Common myeloid progenitor, CD34-positive (primary cell): Measurements from ENCODE around the gene GNLY.

ENCODE experiments used
- CTCF ChIA-PET: fragments of 350-600 bp; sonication (Branson Sonifier 250); formaldehyde crosslinking; loops from one replicate; lab custom pipeline; 2021; ENCODE audit warnings: antibody characterized with exemption; lab: Charles Lee
- POLR2A ChIA-PET: fragments of 350-600 bp; sonication (Branson Sonifier 250); formaldehyde crosslinking; loops from one replicate; lab custom pipeline; 2021; ENCODE audit warnings: antibody characterized with exemption; lab: Charles Lee
- DNase-seq, 3 donors: peaks; one replicate each; pipeline versions ENCODE4 v3.0.0 to v3.0.0-alpha.2; 2013
- H3K27ac ChIP-seq, 2 experiments: 1 replicate in 1 of 2; 2 replicates in 1 of 2; pipeline ENCODE4 v1.7.0; 2013; ENCODE audit warnings: inconsistent platforms in 2 of 2, low read length in 2 of 2, mild to moderate bottlenecking in 2 of 2, low read depth in 1 of 2, moderate library complexity in 1 of 2; ENCODE audit not compliant: severe bottlenecking in 2 of 2, insufficient read depth in 1 of 2, poor library complexity in 1 of 2
- H3K27me3 ChIP-seq, 5 experiments: replicated peaks in 2 of 5; 1 replicate in 3 of 5; 2 replicates in 2 of 5; pipeline versions ENCODE4 v1.6.1 to v1.7.0; 2013; ENCODE audit warnings: low read length in 4 of 5, mild to moderate bottlenecking in 2 of 5, moderate library complexity in 2 of 5, inconsistent platforms in 1 of 5; ENCODE audit not compliant: insufficient read depth in 5 of 5, control insufficient read depth in 4 of 5
- H3K36me3 ChIP-seq, 4 experiments: 1 replicate in 2 of 4; 2 replicates in 2 of 4; pipeline versions ENCODE4 v1.6.1 to v1.7.0; 2013; ENCODE audit warnings: low read length in 3 of 4, control low read depth in 1 of 4, mild to moderate bottlenecking in 1 of 4; ENCODE audit not compliant: control insufficient read depth in 4 of 4, insufficient read depth in 4 of 4
- H3K4me1 ChIP-seq, 4 experiments: 1 replicate in 3 of 4; 2 replicates in 1 of 4; pipeline versions ENCODE4 v1.6.1 to v1.7.1; 2013; ENCODE audit warnings: low read length in 3 of 4, mild to moderate bottlenecking in 3 of 4, control low read depth in 1 of 4, inconsistent platforms in 1 of 4, moderate library complexity in 1 of 4; ENCODE audit not compliant: control insufficient read depth in 4 of 4, insufficient read depth in 4 of 4; ENCODE audit errors: control extremely low read depth in 1 of 4
- H3K4me3 ChIP-seq, 7 experiments: 1 replicate in 4 of 7; 2 replicates in 3 of 7; pipeline versions ENCODE4 v1.5.1 to v1.7.0; 2013; ENCODE audit warnings: mild to moderate bottlenecking in 7 of 7, low read length in 6 of 7, moderate library complexity in 6 of 7, inconsistent platforms in 2 of 7, low read depth in 2 of 7, control low read depth in 1 of 7; ENCODE audit not compliant: insufficient read depth in 4 of 7, control insufficient read depth in 1 of 7; ENCODE audit errors: extremely low read depth in 1 of 7
- H3K9me3 ChIP-seq, 5 experiments: 1 replicate in 4 of 5; 2 replicates in 1 of 5; pipeline versions ENCODE4 v1.6.1 to v1.7.1; 2013; ENCODE audit warnings: low read length in 4 of 5, mild to moderate bottlenecking in 2 of 5, inconsistent platforms in 1 of 5, low read depth in 1 of 5, moderate library complexity in 1 of 5; ENCODE audit not compliant: control insufficient read depth in 4 of 5, insufficient read depth in 2 of 5; ENCODE audit errors: control extremely low read depth in 1 of 5
- WGBS: methylation state at CpG from one replicate; pipeline ENCODE4 v1.1.5; 2013; ENCODE audit not compliant: insufficient coverage; 5-methylcytosine and 5-hydroxymethylcytosine counted together

Gene GNLY

GRCh38 chr2:85665264-85665937, 28.8 kb upstream of the GNLY start:
- WGBS: 94% methylated on average over 6 of the region's 11 CpGs
- POLR2A ChIA-PET: no interaction called here

GRCh38 chr2:85666016-85666415, 28.1 kb upstream of the GNLY start:
- no peaks in the 10 kb centered on the region for H3K27me3 ChIP-seq
- POLR2A ChIA-PET: no interaction called here
- 60% methylated on average over 1 of the region's 6 CpGs for WGBS
- DNase-seq: no peak
- H3K4me3 ChIP-seq: no peak overlapping the region
- H3K9me3 ChIP-seq: no peaks in the 10 kb centered on the region
- CTCF ChIA-PET: interaction anchor here (0.7 to 1.5 kb wide), 2 partner anchors 17 to 33 kb away, joined by 3 to 4 read pairs; no protein-coding TSS in a partner anchor
- H3K27ac ChIP-seq: no peak overlapping the region
- no peaks in the 10 kb centered on the region for H3K36me3 ChIP-seq
- H3K4me1 ChIP-seq: peaks cover 0 to 8% (median 0%) of the 10 kb centered on the region in 4 experiments

More at GRCh38 chr2:85665264-85665937, 28.8 kb upstream of the GNLY start:
- H3K36me3 ChIP-seq: no peaks in the 10 kb centered on the region
- CTCF ChIA-PET: interaction anchor here (1.5 to 2.1 kb wide), 3 partner anchors 13 to 42 kb away, joined by 4 to 6 read pairs (median 5); no protein-coding TSS in a partner anchor
- H3K27me3 ChIP-seq: no peaks in the 10 kb centered on the region
- H3K9me3 ChIP-seq: no peaks in the 10 kb centered on the region
- no peak for DNase-seq
- H3K4me3 ChIP-seq: no peak overlapping the region
- H3K27ac ChIP-seq: no peak overlapping the region
- H3K4me1 ChIP-seq: peaks cover 0 to 13% (median 2%) of the 10 kb centered on the region in 4 experiments

GRCh38 chr2:85666435-85667316, 27.5 kb upstream of the GNLY start:
- WGBS: 66% methylated on average over 9 of the region's 11 CpGs
- POLR2A ChIA-PET: no interaction called here
- no peak overlapping the region for H3K4me3 ChIP-seq
- no peak overlapping the region for H3K27ac ChIP-seq
- no peak for DNase-seq
- no peaks in the 10 kb centered on the region for H3K27me3 ChIP-seq
- H3K4me1 ChIP-seq: peaks cover 0 to 1% (median 0%) of the 10 kb centered on the region in 4 experiments
- CTCF ChIA-PET: interaction anchor here (0.7 to 1.5 kb wide), 6 partner anchors 8 to 52 kb away, joined by 3 to 4 read pairs (median 3); no protein-coding TSS in a partner anchor
- H3K36me3 ChIP-seq: no peaks in the 10 kb centered on the region
- no peaks in the 10 kb centered on the region for H3K9me3 ChIP-seq

GRCh38 chr2:85667561-85668008, 26.6 kb upstream of the GNLY start:
- 98% methylated on average over 3 of the region's 3 CpGs for WGBS
- no peak for DNase-seq
- ChIA-PET CTCF (interaction anchor here (0.9 to 1.3 kb wide), 3 partner anchors 9 to 51 kb away, joined by 3 to 4 read pairs (median 3); no protein-coding TSS in a partner anchor), POLR2A (no interaction called here)
- Histone ChIP-seq H3K4me3 (no peak overlapping the region), H3K36me3 (no peaks in the 10 kb centered on the region), H3K4me1 (no peaks in the 10 kb centered on the region), H3K27me3 (no peaks in the 10 kb centered on the region), H3K9me3 (no peaks in the 10 kb centered on the region), H3K27ac (no peak overlapping the region)

- WGBS: 97% methylated on average over 4 of the region's 5 CpGs
- no peaks in the 10 kb centered on the region for H3K4me1 ChIP-seq
- no peaks in the 10 kb centered on the region for H3K9me3 ChIP-seq
- DNase-seq: no peak
- POLR2A ChIA-PET: no interaction called here
- H3K27ac ChIP-seq: no peak within 1 kb of the TSS
- no peaks in the 10 kb centered on the region for H3K27me3 ChIP-seq
- H3K4me3 ChIP-seq: no peak within 1 kb of the TSS
- no peaks in the 10 kb centered on the region for H3K36me3 ChIP-seq
- CTCF ChIA-PET: interaction anchor here (0.9 to 2.5 kb wide), 7 partner anchors 9 to 136 kb away, joined by 3 to 7 read pairs (median 3); no protein-coding TSS in a partner anchor
These were observed 25.9 kb upstream of the GNLY start, which contains the start of gene SFTPB for GRCh38 chr2:85668009-85668856. Gene SFTPB (minus strand): TSS chr2:85668199. CDS start chr2:85668183, 16 bp downstream.

- Histone ChIP-seq H3K27ac (no peak overlapping the region), H3K9me3 (no peaks in the 10 kb centered on the region), H3K27me3 (no peaks in the 10 kb centered on the region), H3K36me3 (no peaks in the 10 kb centered on the region), H3K4me3 (no peak overlapping the region), H3K4me1 (peaks cover 0 to under 1% (median 0%) of the 10 kb centered on the region in 4 experiments)
- CTCF ChIA-PET: interaction anchor here (0.9 to 2.5 kb wide), 4 partner anchors 11 to 135 kb away, joined by 3 to 7 read pairs (median 4); no protein-coding TSS in a partner anchor
- POLR2A ChIA-PET: no interaction called here
- WGBS: 100% methylated on average over 1 of the region's 3 CpGs
- no peak for DNase-seq
These were observed 25.4 kb upstream of the GNLY start for GRCh38 chr2:85668857-85669142.
